ENCODE measurements around the gene KCNN4. TPM values are rescaled to one million over a fixed set of nuclear protein-coding genes. Genes with fewer than 3 reads are reported as not detected.
"Not testable (repeated sequence)": the region's sequence is repeated elsewhere in the genome, so short reads cannot be mapped to it uniquely, and the experiment has no call there.

KCNN4 gene
- total RNA-seq, 1 experiment from 2014 or later = 92.7 TPM

GRCh38 chr19:43766755-43767043, 14.1 kb downstream of the KCNN4 start:
- TF ChIP-seq EZH2 (IDR thresholded peaks at IDR 0.05; ENCODE audit: low read depth) (no peak), CTCF (conservative IDR thresholded peaks at IDR 0.05) (peak; percentile 63; the same call in 1 of the 2 replicates)
- ChIA-PET CTCF (interaction anchor here (0.5 to 1.2 kb wide), 6 partner anchors 10 to 227 kb away, joined by 3 to 18 read pairs (median 4); no protein-coding TSS in a partner anchor), POLR2A (ENCODE audit: unreplicated experiment) (no interaction called here)
- BruUV-seq (replicated peaks) = no TSS peak
- Histone ChIP-seq H3K36me3 (ENCODE audit: low read depth) (peaks cover 10% of the 10 kb centered on the region; the same call in 1 of the 2 replicates), H3K9me3 (ENCODE audit: insufficient read depth, low read depth) (no peaks in the 10 kb centered on the region), H3K27ac (peak overlapping the region; percentile 88), H2AFZ (no peak overlapping the region), H3K27me3 (ENCODE audit: insufficient read depth, low read depth) (no peaks in the 10 kb centered on the region), H3K9me2 (ENCODE audit: insufficient read depth) (no peaks in the 10 kb centered on the region), H3K4me1 (replicated peaks; ENCODE audit: insufficient read depth) (peaks cover 39% of the 10 kb centered on the region), H3K4me2 (no peak overlapping the region), H3F3A (ENCODE audit: insufficient read depth, low read depth) (peaks cover 73% of the 10 kb centered on the region), H4K20me1 (ENCODE audit: insufficient read depth) (no peaks in the 10 kb centered on the region), H3K79me2 (ENCODE audit: low read depth) (no peaks in the 10 kb centered on the region), H3K4me3 (no peak overlapping the region)
- no peak for DNase-seq
- intact Hi-C loops (cut with micrococcal nuclease; ENCODE audit: unreplicated experiment) = no loop called here

GRCh38 chr19:43765109-43765876, 15.5 kb downstream of the KCNN4 start:
- Histone ChIP-seq H3K27ac (peak overlapping the region; percentile 88), H3K4me3 (peak overlapping the region; percentile 6; the same call in 1 of the 2 replicates), H3K9me2 (ENCODE audit: insufficient read depth) (no peaks in the 10 kb centered on the region), H3K79me2 (ENCODE audit: low read depth) (no peaks in the 10 kb centered on the region), H3F3A (ENCODE audit: insufficient read depth, low read depth) (peaks cover 62% of the 10 kb centered on the region), H3K27me3 (ENCODE audit: insufficient read depth, low read depth) (no peaks in the 10 kb centered on the region), H3K4me1 (replicated peaks; ENCODE audit: insufficient read depth) (peaks cover 39% of the 10 kb centered on the region), H3K9me3 (ENCODE audit: insufficient read depth, low read depth) (no peaks in the 10 kb centered on the region), H4K20me1 (ENCODE audit: insufficient read depth) (no peaks in the 10 kb centered on the region), H2AFZ (no peak overlapping the region), H3K36me3 (ENCODE audit: low read depth) (peaks cover 4% of the 10 kb centered on the region; the same call in 1 of the 2 replicates), H3K4me2 (peak overlapping the region; percentile 56)
- DNase-seq = peak; percentile 90 to 95
- CTCF ChIA-PET = interaction anchor here (0.6 to 1.3 kb wide), 4 partner anchors 12 to 97 kb away, joined by 3 to 4 read pairs (median 3); no protein-coding TSS in a partner anchor
- POLR2A ChIA-PET (ENCODE audit: unreplicated experiment) = interaction anchor here (0.5 to 0.9 kb wide), 9 partner anchors 9 to 1702 kb away, joined by 3 to 7 read pairs (median 5); partner anchors contain the start of genes FOSB and SMG9
- TF ChIP-seq EZH2 (IDR thresholded peaks at IDR 0.05; ENCODE audit: low read depth) (no peak), CTCF (conservative IDR thresholded peaks at IDR 0.05) (no peak)
- TSS peak; percentile 42 for BruUV-seq (replicated peaks)
- intact Hi-C loops (cut with micrococcal nuclease; ENCODE audit: unreplicated experiment) = loop anchor here (1.0 to 2.0 kb wide), 2 partner anchors 12 to 20 kb away; no protein-coding TSS in a partner anchor

- Histone ChIP-seq H3K27ac (peak overlapping the region; percentile 88), H3F3A (ENCODE audit: insufficient read depth, low read depth) (peaks cover 61% of the 10 kb centered on the region), H3K4me2 (peak overlapping the region; percentile 56), H3K4me3 (peak overlapping the region; percentile 6; the same call in 1 of the 2 replicates), H3K4me1 (replicated peaks; ENCODE audit: insufficient read depth) (peaks cover 42% of the 10 kb centered on the region)
- intact Hi-C loops (cut with micrococcal nuclease; ENCODE audit: unreplicated experiment) = loop anchor here (1.0 to 2.0 kb wide), 2 partner anchors 13 to 20 kb away; no protein-coding TSS in a partner anchor
- not testable (repeated sequence) for H3K79me2 ChIP-seq (ENCODE audit: low read depth); DNase-seq; H3K9me3 ChIP-seq (ENCODE audit: insufficient read depth, low read depth); H2AFZ ChIP-seq; H3K27me3 ChIP-seq (ENCODE audit: insufficient read depth, low read depth); H3K36me3 ChIP-seq (ENCODE audit: low read depth); H4K20me1 ChIP-seq (ENCODE audit: insufficient read depth); H3K9me2 ChIP-seq (ENCODE audit: insufficient read depth)
- ChIA-PET POLR2A (ENCODE audit: unreplicated experiment) (interaction anchor here (0.5 to 0.9 kb wide), 7 partner anchors 9 to 170 kb away, joined by 3 to 7 read pairs (median 5); partner anchors contain the start of gene SMG9), CTCF (interaction anchor here (0.6 to 1.3 kb wide), 3 partner anchors 12 to 96 kb away, joined by 3 to 4 read pairs (median 3); no protein-coding TSS in a partner anchor)
- TSS peak; percentile 24 for BruUV-seq (replicated peaks)
These were observed 16.1 kb downstream of the KCNN4 start for GRCh38 chr19:43764684-43765083.
